A673 (cell line): ENCODE results near the gene SLC17A5. TPM values are rescaled to one million over a fixed set of nuclear protein-coding genes. Genes with fewer than 3 reads are reported as not detected.

Experiments used
- BruUV-seq: library from RNA; stranded (reverse); fragments of 400-500 nt; replicated peaks from 2 replicates; lab custom pipeline; 2021; lab: Mats Ljungman, UMichigan
- CTCF ChIA-PET: fragments of 300-600 bp; sonication (Branson Sonifier 250); formaldehyde crosslinking; loops from one replicate; lab custom pipeline; 2022; ENCODE audit warnings: antibody characterized with exemption; lab: Charles Lee
- POLR2A ChIA-PET: fragments of 300-600 bp; sonication (Branson Sonifier 250); formaldehyde crosslinking; loops from one replicate; lab custom pipeline; 2022; ENCODE audit warnings: antibody characterized with exemption; ENCODE audit not compliant: low non-redundant PET; lab: Charles Lee
- DNase-seq: peaks from one replicate; pipeline ENCODE4 v3.0.0-alpha.2; 2015; ENCODE audit warnings: low spot score
- H3K27ac ChIP-seq: fragments of 200-600 bp; sonication (generic); 2 replicates; pipeline ENCODE4 v1.5.1; 2016; ENCODE audit warnings: mixed run types, low read depth, mild to moderate bottlenecking, mixed read lengths, antibody characterized with exemption, low read length; ENCODE audit not compliant: poor library complexity, severe bottlenecking
- H3K27me3 ChIP-seq: fragments of 200-600 bp; sonication (generic); replicated peaks from 2 replicates; pipeline ENCODE4 v1.6.1; 2017; ENCODE audit warnings: mixed run types, low read depth, mild to moderate bottlenecking, mixed read lengths, antibody characterized with exemption, low read length; ENCODE audit not compliant: insufficient read depth, poor library complexity
- H3K36me3 ChIP-seq: fragments of 200-600 bp; sonication (generic); 2 replicates; pipeline ENCODE4 v1.6.1; 2016; ENCODE audit warnings: mixed run types, mild to moderate bottlenecking, mixed read lengths, antibody characterized with exemption, low read length; ENCODE audit not compliant: insufficient read depth, poor library complexity, severe bottlenecking
- H3K4me1 ChIP-seq: fragments of 200-600 bp; sonication (generic); 2 replicates; pipeline ENCODE4 v1.6.1; 2017; ENCODE audit warnings: mixed run types, mild to moderate bottlenecking, mixed read lengths, antibody characterized with exemption, low read length; ENCODE audit not compliant: insufficient read depth, poor library complexity, severe bottlenecking
- H3K4me3 ChIP-seq: fragments of 200-600 bp; sonication (generic); 2 replicates; pipeline ENCODE4 v1.5.1; 2016; ENCODE audit warnings: low read depth, mixed run types, mild to moderate bottlenecking, mixed read lengths, low read length; ENCODE audit not compliant: poor library complexity, severe bottlenecking
- H3K9me3 ChIP-seq: fragments of 200-600 bp; sonication (generic); 2 replicates; pipeline ENCODE4 v1.6.1; 2016; ENCODE audit warnings: mixed run types, low read depth, mild to moderate bottlenecking, mixed read lengths, antibody characterized with exemption, low read length; ENCODE audit not compliant: poor library complexity, severe bottlenecking
- CTCF ChIP-seq: fragments of 300-800, 200-600 bp; sonication (generic); conservative IDR thresholded peaks from 2 replicates; pipeline ENCODE4 v1.5.1; 2017; ENCODE audit warnings: low read depth, mild to moderate bottlenecking, antibody characterized with exemption, low read length, moderate library complexity, mixed read lengths
- EZH2 ChIP-seq: fragments of 200-600 bp; sonication (generic); IDR thresholded peaks from 2 replicates; pipeline ENCODE4 v1.6.1; 2017; ENCODE audit warnings: borderline replicate concordance, low read depth, mild to moderate bottlenecking, mixed read lengths, antibody characterized with exemption, low read length; ENCODE audit not compliant: poor library complexity, severe bottlenecking
- intact Hi-C: fragments of 100-400 bp; cut with micrococcal nuclease; formaldehyde crosslinking; loops from one replicate; pipeline ENCODE4 v1.10.0; 2022; ENCODE audit not compliant: unreplicated experiment
- total RNA-seq: library from RNA; stranded (reverse); gene quantifications from 2 replicates; pipeline ENCODE4 v1.2.3, GENCODE V29; 2021

SLC17A5 gene
- total RNA-seq, 1 experiment from 2014 or later = 6.1 TPM

DNA sequence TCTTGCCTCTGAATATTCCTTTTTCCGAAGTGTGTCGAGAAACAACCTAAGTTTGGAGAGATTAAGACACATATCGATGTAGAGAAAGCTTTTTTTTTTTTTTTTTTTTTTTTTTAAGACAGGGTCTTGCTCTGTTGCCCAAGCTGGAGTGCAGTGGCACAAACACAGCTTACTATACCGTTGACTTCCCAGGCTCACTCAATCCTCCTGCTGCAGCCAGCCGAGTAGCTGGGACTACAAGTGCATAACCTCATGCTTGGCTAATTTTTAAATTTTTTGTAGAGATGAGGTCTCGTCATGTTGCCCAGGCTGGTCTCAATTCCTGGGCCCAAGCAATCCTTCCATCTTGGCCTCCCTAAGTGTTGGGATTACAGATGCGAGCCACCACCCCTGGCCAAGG, 21.4 kb downstream of the SLC17A5 start:
- ChIA-PET POLR2A (no interaction called here), CTCF (no interaction called here)
- no peaks in the 10 kb centered on the region for H3K9me3 ChIP-seq
- H3K36me3 ChIP-seq = no peaks in the 10 kb centered on the region
- intact Hi-C loops = no loop called here
- BruUV-seq = no TSS peak
- H3K4me3 ChIP-seq = no peak overlapping the region
- no peak overlapping the region for H3K27ac ChIP-seq
- TF ChIP-seq EZH2 (no peak), CTCF (no peak)
- H3K27me3 ChIP-seq = no peaks in the 10 kb centered on the region
- DNase-seq = no peak
- H3K4me1 ChIP-seq = no peaks in the 10 kb centered on the region

DNA sequence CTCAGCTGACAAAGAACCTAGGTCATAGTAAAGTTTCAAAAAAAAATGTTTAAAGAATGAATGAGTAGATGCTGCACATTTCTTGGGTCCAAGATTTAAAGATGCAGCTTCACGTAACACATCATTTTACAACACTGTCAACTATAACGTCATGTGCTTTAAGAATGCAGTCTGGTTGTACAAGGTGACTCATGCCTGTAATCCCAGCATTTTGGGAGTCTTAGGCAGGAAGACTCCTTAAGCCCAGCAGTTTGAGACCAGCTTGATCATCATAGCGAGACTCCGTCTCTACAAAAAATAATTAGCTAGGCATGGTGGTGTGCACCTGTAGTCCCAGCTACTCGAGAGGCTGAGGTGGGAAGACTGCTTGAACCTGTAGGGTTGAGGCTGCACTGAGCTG, 21.9 kb downstream of the SLC17A5 start:
- Histone ChIP-seq H3K9me3 (no peaks in the 10 kb centered on the region), H3K27me3 (no peaks in the 10 kb centered on the region), H3K4me3 (no peak overlapping the region), H3K27ac (no peak overlapping the region), H3K4me1 (no peaks in the 10 kb centered on the region), H3K36me3 (no peaks in the 10 kb centered on the region)
- TF ChIP-seq EZH2 (no peak), CTCF (no peak)
- ChIA-PET POLR2A (no interaction called here), CTCF (no interaction called here)
- intact Hi-C loops = no loop called here
- no TSS peak for BruUV-seq
- no peak for DNase-seq

GRCh38 chr6:73630401-73630800, 23.4 kb downstream of the SLC17A5 start:
- H3K36me3 ChIP-seq = no peaks in the 10 kb centered on the region
- BruUV-seq = no TSS peak
- ChIA-PET CTCF (no interaction called here), POLR2A (no interaction called here)
- H3K4me3 ChIP-seq = no peak overlapping the region
- intact Hi-C loops = no loop called here
- no peak for DNase-seq
- H3K27me3 ChIP-seq = no peaks in the 10 kb centered on the region
- no peaks in the 10 kb centered on the region for H3K9me3 ChIP-seq
- no peak overlapping the region for H3K27ac ChIP-seq
- TF ChIP-seq EZH2 (no peak), CTCF (no peak)
- H3K4me1 ChIP-seq = no peaks in the 10 kb centered on the region
